ENCODE results near the gene SPATA17.
"Not testable (repeated sequence)": the region's sequence is repeated elsewhere in the genome, so short reads cannot be mapped to it uniquely, and the experiment has no call there.

Gene SPATA17

DNA sequence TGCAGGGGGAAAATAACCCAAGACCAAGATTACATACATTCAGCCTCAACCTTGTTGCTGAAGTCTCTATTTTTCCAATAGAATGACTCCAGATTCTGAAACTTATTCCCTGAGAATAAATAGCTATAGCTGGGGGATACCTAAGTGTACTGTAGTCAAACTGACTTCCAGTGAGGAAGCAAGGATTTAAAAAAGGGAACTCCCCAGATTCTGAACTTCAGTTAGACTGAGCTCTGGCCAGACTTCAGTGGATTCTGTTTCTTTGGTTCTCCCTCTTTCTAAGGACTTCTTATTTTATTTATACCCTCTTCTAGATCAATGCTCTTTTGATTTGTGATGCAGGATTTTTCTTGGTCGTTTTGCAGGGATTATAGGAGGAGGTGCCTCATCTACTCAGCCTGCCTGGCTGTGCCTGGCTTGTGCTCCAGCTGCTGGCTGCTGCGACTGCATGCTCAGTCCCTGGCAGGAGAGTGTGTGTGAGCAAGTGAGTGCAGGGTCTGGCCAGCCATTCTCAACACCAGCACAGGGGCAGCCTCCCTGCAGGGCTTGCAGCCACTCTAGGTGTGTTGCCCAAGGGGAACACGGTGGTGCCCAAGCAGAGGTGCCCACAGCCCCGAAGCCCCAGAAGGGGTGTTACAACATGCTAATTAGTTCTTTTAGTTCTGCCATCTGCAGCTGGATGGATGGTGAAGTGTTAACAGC is 43.0 kb downstream of the SPATA17 start:
- no peak for DNase-seq (ENCODE audit: low read depth in 3 of 3)

DNA sequence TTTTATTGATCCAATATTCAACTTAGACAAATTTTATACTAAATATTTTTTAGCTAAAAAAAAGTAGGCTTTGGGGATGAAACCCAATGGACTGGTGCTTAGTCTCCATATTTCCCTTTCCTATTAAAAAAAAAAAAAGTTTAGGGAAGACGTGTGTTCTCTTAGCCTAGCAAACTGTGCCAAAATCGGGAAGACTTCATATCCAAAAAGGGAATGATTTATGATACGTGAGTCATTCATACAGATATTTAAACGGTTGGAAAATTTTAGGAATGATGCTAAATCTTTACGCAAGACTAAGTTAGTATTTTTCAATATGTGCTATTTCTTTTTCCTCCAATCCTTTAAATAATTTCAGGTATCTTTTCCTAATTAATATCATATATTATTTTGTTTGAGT is 50.7 kb downstream of the SPATA17 start:
- DNase-seq (ENCODE audit: low read depth in 3 of 3), result no peak

DNA sequence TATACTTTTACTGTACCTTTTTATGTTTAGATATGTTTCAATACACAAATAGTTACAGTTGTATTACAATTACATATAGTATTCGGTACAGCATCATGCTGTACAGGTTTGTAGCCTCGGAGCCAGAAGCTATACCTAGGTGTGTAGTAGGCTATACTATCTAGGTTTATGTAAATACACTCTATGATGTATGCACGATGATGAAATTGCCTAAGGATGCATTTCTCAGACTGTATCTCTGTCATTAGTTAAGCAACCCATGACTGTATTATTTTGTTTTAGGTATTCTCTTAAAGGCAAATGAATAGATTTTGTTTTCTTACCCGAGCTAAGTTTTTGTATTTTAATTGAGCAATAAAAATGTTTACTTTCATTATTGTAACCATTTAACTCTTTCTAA is 56.4 kb downstream of the SPATA17 start:
- DNase-seq (ENCODE audit: low read depth in 3 of 3), result no peak

DNA sequence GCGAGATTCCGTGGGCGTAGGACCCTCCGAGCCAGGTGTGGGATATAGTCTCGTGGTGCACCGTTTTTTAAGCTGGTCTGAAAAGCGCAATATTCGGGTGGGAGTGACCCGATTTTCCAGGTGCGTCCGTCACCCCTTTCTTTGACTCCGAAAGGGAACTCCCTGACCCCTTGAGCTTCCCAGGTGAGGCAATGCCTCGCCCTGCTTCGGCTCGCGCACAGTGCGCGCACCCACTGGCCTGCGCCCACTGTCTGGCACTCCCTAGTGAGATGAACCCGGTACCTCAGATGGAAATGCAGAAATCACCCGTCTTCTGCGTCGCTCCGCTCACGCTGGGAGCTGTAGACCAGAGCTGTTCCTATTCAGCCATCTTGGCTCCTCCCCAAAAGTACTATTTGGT is 65.0 kb downstream of the SPATA17 start:
- not testable (repeated sequence) for DNase-seq (ENCODE audit: low read depth in 3 of 3)

DNA sequence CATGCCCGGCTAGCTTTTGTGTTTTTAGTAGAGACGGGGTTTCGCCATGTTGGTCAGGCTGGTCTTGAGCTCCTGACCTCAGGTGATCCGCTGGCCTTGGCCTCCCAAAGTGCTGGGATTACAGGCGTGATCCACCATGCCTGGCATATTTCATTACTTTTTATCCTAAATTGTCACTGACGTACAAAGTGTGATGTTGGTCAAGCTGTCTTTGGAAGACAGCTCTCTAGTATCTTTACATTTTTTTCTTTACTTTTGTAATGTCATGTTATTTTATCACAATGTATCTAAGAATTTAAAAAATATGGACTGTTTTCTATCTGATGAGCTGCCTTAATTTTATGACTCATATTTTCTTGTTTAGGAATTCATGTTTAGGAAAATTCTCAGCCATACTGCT is 72.2 kb downstream of the SPATA17 start:
- no peak for DNase-seq (ENCODE audit: low read depth in 3 of 3)

DNA sequence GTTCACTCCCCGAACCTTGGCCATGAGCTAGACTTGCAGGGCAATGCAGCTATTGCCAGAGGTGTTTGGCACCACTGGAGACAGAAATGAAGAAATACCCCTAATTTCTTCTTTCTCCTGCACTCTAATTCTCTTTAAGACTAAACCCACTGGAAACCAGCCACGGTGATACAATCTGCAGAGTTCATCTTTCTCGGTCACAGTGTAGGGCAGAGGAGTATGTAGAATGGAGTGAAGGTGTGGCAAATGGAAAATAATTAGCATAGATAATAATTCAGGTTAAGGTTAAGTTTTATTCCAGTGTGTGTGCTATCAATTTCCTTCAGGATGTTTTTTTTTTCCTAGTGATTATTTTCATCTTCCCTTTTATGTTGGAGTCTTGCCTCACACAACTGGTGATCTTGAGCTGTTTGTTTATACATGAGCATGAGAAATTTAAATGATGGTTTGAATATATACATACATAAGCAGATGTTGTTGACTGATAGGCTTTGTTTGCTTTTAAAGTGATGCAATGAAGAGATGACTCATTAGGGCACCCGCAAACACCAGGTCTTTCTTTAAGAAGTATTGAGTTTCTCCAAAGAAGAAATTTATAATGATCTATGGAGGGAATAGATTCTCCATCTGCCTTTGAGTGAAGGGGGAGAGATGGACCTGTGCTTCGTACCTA is 81.9 kb downstream of the SPATA17 start:
- no peak for DNase-seq (ENCODE audit: low read depth in 3 of 3)

DNA sequence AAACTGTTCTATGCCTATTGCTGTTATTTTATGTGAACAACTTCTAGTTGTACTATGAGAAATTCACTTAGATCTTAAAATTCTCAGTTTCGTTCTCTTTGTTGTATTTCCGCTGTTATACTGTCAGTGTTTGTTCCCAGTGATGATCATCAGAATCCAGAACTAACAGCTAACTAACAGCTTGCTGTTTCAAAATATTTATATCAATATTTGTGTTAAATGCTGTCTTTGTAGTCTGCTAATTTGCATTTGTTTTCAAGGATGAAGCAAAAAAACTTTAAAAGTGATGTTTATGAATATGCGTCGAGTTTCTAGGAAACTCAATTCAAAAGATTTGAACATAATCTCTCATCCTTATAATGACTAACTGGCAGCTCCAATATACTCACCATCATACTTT is 84.5 kb downstream of the SPATA17 start:
- no peak for DNase-seq (ENCODE audit: low read depth in 3 of 3)

DNA sequence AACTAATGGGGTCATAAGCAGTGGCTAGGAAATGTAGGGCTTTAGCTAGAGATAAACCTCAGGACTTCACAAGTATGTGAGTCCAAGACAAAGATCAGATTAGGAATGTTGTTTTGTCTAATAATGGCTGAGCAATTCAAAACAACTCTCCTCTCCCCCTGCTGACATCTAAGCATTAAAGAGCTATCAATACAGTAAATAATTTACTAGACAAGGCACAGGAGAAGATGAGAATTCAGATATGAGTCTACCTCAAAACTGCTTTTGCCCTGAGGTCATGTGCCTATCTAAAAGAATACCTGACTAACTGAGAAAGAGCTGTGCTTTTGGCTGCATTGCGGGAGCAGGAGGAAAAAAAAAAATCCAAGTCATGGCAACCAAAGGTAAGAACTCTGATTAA is 86.8 kb downstream of the SPATA17 start:
- no peak for DNase-seq (ENCODE audit: low read depth in 3 of 3)

DNA sequence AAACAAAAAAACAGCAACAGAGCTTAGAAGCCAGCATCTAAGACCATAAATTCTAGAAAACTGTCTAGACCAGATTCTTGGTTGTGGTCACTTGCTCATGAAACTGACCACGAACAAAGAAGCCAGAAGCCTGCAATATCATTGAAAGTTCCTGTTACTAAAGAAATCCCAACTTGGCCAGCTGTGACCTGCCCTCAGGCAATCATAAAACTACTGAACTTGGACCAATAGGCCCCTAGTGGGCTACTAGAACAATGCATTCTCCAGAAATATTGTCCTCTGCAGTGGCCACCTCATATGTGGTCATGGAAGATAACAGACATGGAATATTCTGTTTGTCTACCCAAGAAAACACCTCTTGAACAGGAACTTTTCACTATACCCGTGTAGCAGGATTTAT is 87.7 kb downstream of the SPATA17 start:
- no peak for DNase-seq (ENCODE audit: low read depth in 3 of 3)

DNA sequence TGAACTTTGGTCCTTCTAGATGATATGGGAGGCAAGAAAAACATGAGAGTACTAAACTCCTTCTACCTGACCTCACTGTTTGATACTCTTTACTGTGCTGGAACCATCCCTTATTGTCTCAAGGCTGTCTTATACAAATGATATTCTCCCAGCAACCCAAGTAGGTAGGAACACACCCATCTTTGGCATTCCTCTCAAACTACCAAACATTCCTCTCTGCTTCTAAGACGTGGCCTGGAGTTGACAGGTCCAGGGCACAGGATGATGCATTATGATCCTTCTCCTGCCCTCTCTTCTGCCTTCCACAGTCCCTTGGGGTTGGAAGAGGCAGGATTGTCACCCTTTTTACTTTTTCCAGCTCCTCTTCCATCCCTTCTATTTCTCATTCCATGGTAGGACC is 90.5 kb downstream of the SPATA17 start:
- no peak for DNase-seq (ENCODE audit: low read depth in 3 of 3)

DNA sequence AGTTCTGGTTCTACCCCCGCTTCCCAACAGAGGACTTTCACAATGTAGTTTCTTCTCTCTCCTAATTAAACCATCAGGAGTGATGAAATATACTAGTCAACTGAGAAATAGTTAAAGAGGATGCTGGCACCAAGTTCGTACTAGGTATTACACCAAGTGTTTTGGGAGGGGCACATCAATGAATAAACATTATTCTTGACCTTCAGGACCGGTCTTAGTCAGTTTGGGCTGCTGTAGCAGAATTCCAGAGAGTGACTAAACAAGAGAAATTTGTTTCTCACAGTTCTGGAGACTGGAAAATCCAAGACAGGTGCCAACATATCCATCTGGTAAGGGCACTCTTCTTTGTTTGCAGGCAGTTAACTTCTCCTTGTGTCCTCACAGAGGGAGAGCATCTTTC is 103.8 kb downstream of the SPATA17 start:
- no peak for DNase-seq (ENCODE audit: low read depth in 3 of 3)

DNA sequence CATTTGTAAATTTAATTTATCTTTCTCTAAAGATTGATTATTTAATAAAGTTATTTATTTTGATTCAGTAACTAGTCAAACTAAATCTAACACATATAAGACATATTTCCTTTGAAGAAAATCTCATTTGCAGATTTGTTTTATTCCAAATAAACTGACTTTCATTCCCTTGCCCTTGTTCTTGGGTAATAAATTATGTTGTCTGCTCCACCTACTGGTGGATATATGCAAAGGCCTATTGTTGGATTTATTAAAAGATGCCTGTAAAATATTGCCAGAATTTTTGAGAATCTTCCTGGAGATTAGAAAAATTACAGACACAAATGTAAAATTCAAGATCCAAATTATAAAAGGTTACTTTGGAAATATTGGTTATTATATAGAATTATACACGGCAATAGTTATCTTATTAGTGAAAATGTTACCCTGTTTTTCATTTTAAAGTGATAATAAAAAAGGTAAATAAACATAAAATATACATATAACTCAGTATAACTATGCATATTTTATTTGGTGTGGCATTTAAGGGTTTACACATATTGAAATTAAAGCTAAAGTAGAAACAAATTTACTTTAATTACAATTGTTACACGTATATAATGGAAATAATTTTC is 116.1 kb downstream of the SPATA17 start:
- no peak for DNase-seq (ENCODE audit: low read depth in 3 of 3)

DNA sequence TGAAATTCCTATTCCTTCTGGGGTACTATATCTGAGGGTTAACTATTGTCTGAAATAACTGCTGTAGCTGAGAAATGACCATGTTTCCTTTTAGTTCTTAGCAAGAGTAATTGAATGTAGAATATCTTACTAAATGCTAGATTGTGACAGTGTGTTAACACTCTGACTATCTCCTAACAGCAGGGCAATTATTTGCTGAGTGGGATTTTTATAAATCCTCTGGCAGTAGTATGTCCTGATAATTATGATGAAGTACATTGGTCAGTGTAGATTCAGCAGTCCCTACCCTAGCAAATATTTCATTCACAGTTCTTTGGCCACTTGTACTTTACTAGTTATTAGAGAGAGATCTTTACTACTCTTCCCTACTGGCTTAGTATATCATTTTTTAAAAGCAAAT is 138.6 kb downstream of the SPATA17 start:
- DNase-seq (ENCODE audit: low read depth in 3 of 3), result no peak

DNA sequence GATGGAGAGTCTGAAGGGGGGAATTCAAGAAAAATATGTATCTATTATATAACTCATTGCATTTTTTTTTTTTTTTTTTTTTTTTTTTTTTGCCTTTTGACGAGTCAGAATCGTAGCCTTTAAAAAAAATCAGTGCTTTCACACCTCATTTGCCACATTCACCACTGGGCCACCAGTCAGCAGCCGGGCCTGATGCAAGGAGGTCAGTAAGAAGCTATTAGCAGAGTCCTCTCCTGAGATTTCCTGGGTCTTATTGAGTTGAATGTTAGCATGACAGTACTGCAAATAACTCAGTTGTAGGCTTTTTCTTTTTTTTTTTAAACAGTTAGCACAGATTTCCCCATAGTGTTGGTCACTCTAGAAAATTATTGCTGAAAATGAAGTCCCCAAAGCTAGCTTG is 139.8 kb downstream of the SPATA17 start:
- no peak for DNase-seq (ENCODE audit: low read depth in 3 of 3)

DNA sequence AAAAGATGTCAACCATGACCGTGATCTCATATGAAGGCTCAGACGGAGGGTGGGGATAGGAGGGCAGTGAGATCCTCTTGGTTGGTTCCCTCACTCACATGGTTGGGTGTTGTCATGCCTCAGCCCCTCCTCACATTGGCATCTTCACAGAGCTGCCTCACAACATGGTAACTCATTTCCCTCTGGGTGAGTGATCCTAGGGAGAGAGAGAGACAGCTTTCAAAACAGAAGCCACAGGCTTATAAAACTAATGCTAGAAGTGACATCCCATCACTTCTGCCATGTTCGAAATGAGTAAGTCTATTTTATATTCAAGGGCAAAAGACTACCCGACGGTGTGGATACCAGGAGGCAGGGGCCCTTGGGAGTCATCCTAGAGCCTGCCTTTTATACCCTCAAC is 145.5 kb downstream of the SPATA17 start:
- no peak for DNase-seq (ENCODE audit: low read depth in 3 of 3)

DNA sequence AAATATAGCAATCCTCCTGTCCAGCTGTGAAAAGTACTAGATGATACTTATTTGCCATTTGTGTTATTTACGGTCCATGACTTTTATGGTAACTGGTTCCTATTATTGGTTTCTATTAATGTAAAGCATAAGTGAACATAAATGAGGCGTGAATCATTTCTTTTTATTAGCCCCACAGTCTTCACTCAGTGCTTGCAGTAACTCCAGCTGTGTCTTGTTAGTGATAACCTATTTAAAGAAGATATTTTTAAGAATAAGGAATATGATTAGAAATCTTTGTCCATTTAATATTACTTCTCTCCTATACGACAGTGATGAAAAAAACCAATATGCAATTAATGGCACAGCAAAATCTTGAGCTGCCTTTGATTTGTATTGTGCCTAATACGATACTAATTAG is 149.9 kb downstream of the SPATA17 start:
- no peak for DNase-seq (ENCODE audit: low read depth in 3 of 3)

DNA sequence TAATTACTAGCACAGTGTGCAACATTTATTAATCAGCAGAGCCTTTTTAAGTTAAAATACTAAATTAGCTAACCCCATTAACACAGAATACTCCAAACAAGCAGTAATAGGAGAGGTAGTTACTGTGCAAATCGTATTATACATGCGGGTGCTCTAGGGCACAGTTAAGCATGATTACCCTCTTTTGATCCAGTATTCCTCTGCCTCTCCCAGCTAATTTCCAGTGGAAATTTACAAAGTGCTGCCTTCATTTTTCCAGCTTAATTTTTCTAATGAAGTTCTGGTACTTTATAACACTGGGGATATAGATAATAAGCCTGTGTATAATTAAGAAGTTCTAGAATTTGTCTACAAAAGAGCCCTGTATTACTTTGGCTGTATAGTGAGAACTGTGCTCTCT is 159.9 kb downstream of the SPATA17 start:
- no peak for DNase-seq (ENCODE audit: low read depth in 3 of 3)

DNA sequence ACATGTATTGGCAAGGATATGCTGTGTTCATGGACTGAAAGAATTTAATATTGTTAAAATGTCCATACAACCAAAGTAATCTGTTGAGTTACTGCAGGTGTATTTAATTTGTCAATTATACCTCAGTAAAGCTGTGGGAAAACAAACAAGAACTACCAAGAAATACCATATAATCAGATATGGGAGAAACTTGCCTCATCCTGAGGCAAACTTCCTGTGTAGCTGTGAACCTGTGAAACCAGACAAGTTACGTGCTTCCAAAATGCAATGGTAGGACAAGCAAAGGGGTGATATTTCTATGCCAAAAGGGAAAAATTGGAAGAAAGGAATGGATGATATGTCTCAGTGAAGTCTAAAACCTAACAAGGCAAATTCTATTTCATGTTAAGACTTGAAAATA is 174.6 kb downstream of the SPATA17 start:
- no peak for DNase-seq (ENCODE audit: low read depth in 3 of 3)

DNA sequence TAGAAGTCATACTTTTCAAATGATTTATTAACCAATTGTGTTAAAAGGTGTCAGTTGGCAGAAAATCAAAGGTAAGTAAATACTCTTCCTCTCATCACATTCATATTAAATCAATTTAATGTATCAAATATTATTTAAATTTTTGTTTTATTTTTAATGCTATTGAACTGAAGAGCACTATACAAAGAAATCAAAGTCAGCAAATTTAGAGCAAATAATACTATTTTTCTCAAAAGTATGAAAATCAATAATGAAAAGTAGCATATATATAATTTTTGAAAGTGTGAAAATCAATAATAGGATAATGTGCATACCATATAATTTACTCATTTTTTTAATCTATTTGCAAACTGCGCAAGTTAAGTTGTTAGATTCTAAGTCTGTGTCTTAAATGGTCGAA is 181.0 kb downstream of the SPATA17 start:
- no peak for DNase-seq (ENCODE audit: low read depth in 3 of 3)

DNA sequence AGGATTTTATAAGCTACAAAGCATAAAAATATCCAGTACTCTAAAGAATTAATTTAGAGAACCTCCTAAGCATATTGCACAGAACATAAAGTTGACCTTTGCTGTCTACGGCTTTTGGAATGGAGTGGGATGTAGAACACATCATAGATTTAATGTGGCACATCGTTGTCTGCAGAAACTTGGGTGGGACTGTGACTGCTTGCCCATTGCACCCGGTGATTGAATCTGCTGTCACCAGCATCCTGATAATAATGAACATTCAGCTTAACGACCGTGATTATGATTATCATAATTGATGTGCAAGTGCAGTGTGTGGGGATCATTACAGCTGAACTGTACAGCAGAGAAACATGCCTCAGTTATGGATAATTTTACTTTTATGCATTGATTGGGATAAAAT is 181.9 kb downstream of the SPATA17 start:
- no peak for DNase-seq (ENCODE audit: low read depth in 3 of 3)

DNA sequence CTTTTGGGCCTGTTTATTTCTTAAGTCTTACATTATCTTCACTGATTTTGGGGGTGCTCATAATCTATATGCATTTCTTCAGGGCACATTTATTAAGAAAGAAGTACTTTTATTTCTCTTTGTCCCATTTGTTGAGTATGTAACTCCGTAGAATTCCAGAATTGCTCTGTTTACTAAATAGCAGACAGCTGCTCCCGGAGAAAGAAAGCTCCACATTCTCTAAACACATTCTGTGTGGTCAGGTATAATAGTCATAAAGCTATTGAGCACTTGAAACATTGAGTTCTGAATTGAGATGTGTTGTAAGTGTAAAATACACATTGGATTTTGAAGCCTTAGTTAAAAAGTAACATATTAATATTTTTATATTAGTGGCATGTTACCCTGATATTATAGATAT is 206.5 kb downstream of the SPATA17 start:
- no peak for DNase-seq (ENCODE audit: low read depth in 3 of 3)

DNA sequence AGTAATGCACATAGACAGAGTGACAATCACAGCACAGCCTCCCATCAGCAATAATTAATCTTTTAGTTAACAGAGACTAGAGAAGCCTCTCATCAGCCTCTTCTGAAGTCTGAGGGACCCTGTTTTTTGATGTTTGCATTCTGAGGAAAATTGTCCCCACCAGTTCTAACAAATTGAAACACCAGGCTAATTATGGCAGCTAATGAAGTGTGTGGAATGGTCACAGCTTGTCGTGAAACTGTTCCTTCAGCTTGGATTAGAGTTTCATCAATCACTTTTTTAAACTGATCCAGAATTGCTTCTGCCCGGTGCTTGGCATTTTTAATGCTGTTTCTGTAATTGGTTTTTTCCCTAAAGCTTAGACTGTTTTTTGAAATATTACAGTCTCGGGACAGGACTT is 208.0 kb downstream of the SPATA17 start:
- no peak for DNase-seq (ENCODE audit: low read depth in 3 of 3)

DNA sequence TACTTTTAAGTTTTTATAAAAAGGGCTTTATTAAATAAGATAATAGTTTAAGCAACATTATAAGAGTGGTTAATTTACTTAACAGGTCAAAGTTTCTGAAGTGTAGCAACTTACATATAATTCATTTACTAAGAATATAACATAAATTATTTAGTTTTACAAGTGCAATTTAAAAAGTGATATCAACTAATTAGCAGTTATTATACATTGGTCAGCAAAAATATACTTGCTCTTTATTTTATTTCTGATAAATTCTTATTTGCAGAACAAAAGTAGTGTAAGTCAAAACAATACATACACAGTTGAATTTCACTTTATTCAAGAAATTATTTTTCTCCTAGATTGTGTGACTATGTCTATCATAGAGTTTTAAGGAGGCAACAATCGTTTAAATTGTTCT is 215.6 kb downstream of the SPATA17 start:
- DNase-seq (ENCODE audit: low read depth in 3 of 3), result no peak

Measured in stimulated activated CD4-positive, alpha-beta T cell treated with anti-CD3 and anti-CD28 coated beads, TNF-alpha, amount 100 ng/mL, for 24 hours (primary cell).